ENCODE data around the gene AK9. TPM values are rescaled to one million over a fixed set of nuclear protein-coding genes. Genes with fewer than 3 reads are reported as not detected.

AK9 gene
- total RNA-seq, 2 donors from 2014 or later = 5.3 TPM

DNA sequence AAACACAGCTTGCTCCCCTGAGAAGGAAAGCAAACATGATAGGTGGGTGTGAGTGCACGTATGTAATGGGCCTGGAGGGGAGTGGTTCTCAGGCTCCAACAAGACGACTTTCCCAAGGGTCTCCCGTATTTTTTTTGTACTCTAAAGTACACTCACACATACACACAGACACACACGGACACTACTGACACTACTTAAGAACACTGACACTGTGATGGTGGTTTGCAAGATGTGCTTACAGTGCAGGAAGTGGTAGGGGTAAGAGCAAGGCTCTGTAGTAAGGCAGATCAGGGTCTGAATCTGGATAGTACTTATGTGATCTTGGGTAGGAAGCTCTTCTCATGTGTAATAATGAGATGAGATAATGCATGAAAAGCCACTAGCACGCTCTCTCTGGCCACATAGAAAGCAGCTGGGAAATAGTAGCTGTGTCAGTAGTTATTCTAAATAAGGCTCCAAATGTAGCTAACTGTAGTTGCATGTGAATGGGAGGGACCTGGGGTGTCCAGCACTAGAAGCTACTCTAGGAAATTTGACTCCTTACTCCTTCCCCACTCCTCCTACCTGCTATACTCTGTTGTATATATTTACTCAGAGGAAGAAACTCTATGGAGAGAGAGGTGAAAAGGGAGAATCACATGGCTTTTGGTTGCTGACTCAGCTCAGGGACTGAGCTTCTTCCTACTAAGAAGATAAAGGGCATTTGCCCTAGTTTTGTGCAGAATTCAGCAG lies 199.6 kb downstream of the AK9 start:
- H3K27me3 Mint-ChIP-seq = no peaks in the 10 kb centered on the region
- DNase-seq = no peak
- peak; percentile 93 for ATAC-seq
- H3K36me3 Mint-ChIP-seq (ENCODE audit: low read depth) = no peaks in the 10 kb centered on the region
- peaks cover 19% of the 10 kb centered on the region for H3K4me1 Mint-ChIP-seq
- H3K4me3 Mint-ChIP-seq = peak overlapping the region; percentile 75
- H3K9me3 ChIP-seq (ENCODE audit: control insufficient read depth, low read length, poor library complexity, severe bottlenecking) = no peaks in the 10 kb centered on the region
- peak overlapping the region; percentile 76 for H3K27ac Mint-ChIP-seq

DNA sequence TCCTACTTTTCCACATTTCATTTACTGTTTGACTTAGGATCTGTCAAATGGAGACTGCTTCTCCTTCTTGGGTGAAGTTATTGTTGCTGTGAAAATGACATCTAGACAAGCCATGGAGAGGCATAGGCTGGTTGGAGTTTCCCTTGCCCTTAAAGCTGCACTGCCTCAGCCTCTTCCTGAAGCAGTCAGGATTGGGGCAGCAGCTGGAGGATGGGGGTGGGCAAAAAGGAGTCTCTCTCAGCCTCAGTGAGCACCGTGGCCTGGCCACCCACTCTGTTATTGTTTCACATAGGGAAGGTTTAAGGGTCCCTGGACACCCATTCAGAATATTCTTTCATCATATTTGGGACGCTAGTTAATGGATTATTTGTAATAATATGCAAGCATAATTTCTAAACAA lies 200.3 kb downstream of the AK9 start:
- Mint-ChIP-seq H3K4me3 (no peak overlapping the region), H3K4me1 (peaks cover 17% of the 10 kb centered on the region), H3K36me3 (ENCODE audit: low read depth) (no peaks in the 10 kb centered on the region), H3K27me3 (no peaks in the 10 kb centered on the region), H3K27ac (peak overlapping the region; percentile 76)
- H3K9me3 ChIP-seq (ENCODE audit: control insufficient read depth, low read length, poor library complexity, severe bottlenecking) = no peaks in the 10 kb centered on the region
- ATAC-seq = peak; percentile 55
- no peak for DNase-seq

GRCh38 chr6:109488001-109488400 lies 203.0 kb downstream of the AK9 start:
- no peaks in the 10 kb centered on the region for H3K27me3 Mint-ChIP-seq
- H3K4me3 Mint-ChIP-seq = no peak overlapping the region
- no peak for DNase-seq
- H3K36me3 Mint-ChIP-seq (ENCODE audit: low read depth) = no peaks in the 10 kb centered on the region
- ATAC-seq = no peak
- H3K4me1 Mint-ChIP-seq = peaks cover 25% of the 10 kb centered on the region
- no peak overlapping the region for H3K27ac Mint-ChIP-seq
- H3K9me3 ChIP-seq (ENCODE audit: control insufficient read depth, low read length, poor library complexity, severe bottlenecking) = no peaks in the 10 kb centered on the region

GRCh38 chr6:109486068-109486467 lies 204.9 kb downstream of the AK9 start:
- ATAC-seq = no peak
- Mint-ChIP-seq H3K36me3 (ENCODE audit: low read depth) (peaks cover 4% of the 10 kb centered on the region), H3K4me1 (peaks cover 28% of the 10 kb centered on the region), H3K27me3 (no peaks in the 10 kb centered on the region), H3K27ac (peak overlapping the region; percentile 92), H3K4me3 (no peak overlapping the region)
- DNase-seq = no peak
- no peaks in the 10 kb centered on the region for H3K9me3 ChIP-seq (ENCODE audit: control insufficient read depth, low read length, poor library complexity, severe bottlenecking)

DNA sequence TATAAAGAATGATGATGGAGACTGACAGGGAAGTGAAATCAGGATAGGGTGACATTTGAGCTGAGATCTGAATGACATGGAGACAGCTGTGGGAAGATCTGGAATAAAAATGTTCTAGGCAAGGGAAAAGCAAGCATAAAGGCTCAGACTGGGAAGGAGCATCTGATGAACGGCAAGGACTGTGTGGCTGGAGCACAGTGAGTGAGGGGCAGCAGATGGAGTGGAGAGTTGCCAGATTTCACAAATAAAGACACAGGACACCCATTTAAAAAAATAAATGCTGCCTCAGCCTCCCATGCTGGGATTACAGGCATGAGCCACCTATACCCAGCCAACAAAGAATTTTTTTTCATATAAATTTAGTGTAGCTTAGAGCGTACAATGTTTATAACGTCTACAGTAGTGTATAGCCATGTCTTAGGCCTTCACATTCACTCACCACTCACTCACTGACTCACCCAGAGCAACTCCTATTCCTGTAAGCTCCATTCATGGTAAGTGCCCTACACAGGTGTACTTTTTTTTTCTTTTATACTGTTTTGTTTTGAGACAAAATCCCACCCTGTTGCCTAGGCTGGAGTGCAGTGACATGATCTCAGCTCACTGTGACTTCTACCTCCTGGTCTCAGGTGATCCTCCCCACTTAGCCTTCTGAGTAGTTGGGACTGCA lies 205.6 kb downstream of the AK9 start:
- Mint-ChIP-seq H3K36me3 (ENCODE audit: low read depth) (peaks cover 5% of the 10 kb centered on the region), H3K27me3 (no peaks in the 10 kb centered on the region), H3K4me3 (no peak overlapping the region), H3K4me1 (peaks cover 29% of the 10 kb centered on the region), H3K27ac (peak overlapping the region; percentile 92)
- no peak for ATAC-seq
- no peaks in the 10 kb centered on the region for H3K9me3 ChIP-seq (ENCODE audit: control insufficient read depth, low read length, poor library complexity, severe bottlenecking)
- no peak for DNase-seq

GRCh38 chr6:109484122-109484521 lies 206.9 kb downstream of the AK9 start:
- Mint-ChIP-seq H3K27me3 (no peaks in the 10 kb centered on the region), H3K36me3 (ENCODE audit: low read depth) (peaks cover 5% of the 10 kb centered on the region), H3K4me1 (peaks cover 38% of the 10 kb centered on the region), H3K27ac (peak overlapping the region; percentile 92), H3K4me3 (peak overlapping the region; percentile 85)
- no peak for DNase-seq
- no peaks in the 10 kb centered on the region for H3K9me3 ChIP-seq (ENCODE audit: control insufficient read depth, low read length, poor library complexity, severe bottlenecking)
- ATAC-seq = no peak

GRCh38 chr6:109483735-109484057 lies 207.3 kb downstream of the AK9 start:
- peak overlapping the region; percentile 85 for H3K4me3 Mint-ChIP-seq
- no peak for DNase-seq
- peak overlapping the region; percentile 92 for H3K27ac Mint-ChIP-seq
- peak; percentile 30 for ATAC-seq
- peaks cover 42% of the 10 kb centered on the region for H3K4me1 Mint-ChIP-seq
- peaks cover 8% of the 10 kb centered on the region for H3K36me3 Mint-ChIP-seq (ENCODE audit: low read depth)
- H3K9me3 ChIP-seq (ENCODE audit: control insufficient read depth, low read length, poor library complexity, severe bottlenecking) = no peaks in the 10 kb centered on the region
- H3K27me3 Mint-ChIP-seq = no peaks in the 10 kb centered on the region

- Mint-ChIP-seq H3K27ac (peak within 1 kb of the TSS; percentile 99), H3K27me3 (no peaks in the 10 kb centered on the region), H3K4me3 (peak within 1 kb of the TSS; percentile 97), H3K36me3 (ENCODE audit: low read depth) (peaks cover 9% of the 10 kb centered on the region), H3K4me1 (peaks cover 46% of the 10 kb centered on the region)
- no peaks in the 10 kb centered on the region for H3K9me3 ChIP-seq (ENCODE audit: control insufficient read depth, low read length, poor library complexity, severe bottlenecking)
- DNase-seq (peak; percentile 88 to 92 (median 88)), ATAC-seq (peak; percentile 88)
Observed at GRCh38 chr6:109482905-109483734, 207.9 kb downstream of the AK9 start, which contains the start of gene ZBTB24. Gene ZBTB24, minus strand, starts transcription at chr6:109483219. Its CDS starts 1,193 bp downstream, at chr6:109482026.

- H3K4me3 Mint-ChIP-seq = peak overlapping the region; percentile 97
- no peaks in the 10 kb centered on the region for H3K27me3 Mint-ChIP-seq
- H3K4me1 Mint-ChIP-seq = peaks cover 60% of the 10 kb centered on the region
- H3K27ac Mint-ChIP-seq = peak overlapping the region; percentile 99
- no peaks in the 10 kb centered on the region for H3K9me3 ChIP-seq (ENCODE audit: control insufficient read depth, low read length, poor library complexity, severe bottlenecking)
- ATAC-seq (no peak), DNase-seq (no peak)
- peaks cover 9% of the 10 kb centered on the region for H3K36me3 Mint-ChIP-seq (ENCODE audit: low read depth)
Observed at GRCh38 chr6:109480993-109481480, 210.0 kb downstream of the AK9 start.

DNA sequence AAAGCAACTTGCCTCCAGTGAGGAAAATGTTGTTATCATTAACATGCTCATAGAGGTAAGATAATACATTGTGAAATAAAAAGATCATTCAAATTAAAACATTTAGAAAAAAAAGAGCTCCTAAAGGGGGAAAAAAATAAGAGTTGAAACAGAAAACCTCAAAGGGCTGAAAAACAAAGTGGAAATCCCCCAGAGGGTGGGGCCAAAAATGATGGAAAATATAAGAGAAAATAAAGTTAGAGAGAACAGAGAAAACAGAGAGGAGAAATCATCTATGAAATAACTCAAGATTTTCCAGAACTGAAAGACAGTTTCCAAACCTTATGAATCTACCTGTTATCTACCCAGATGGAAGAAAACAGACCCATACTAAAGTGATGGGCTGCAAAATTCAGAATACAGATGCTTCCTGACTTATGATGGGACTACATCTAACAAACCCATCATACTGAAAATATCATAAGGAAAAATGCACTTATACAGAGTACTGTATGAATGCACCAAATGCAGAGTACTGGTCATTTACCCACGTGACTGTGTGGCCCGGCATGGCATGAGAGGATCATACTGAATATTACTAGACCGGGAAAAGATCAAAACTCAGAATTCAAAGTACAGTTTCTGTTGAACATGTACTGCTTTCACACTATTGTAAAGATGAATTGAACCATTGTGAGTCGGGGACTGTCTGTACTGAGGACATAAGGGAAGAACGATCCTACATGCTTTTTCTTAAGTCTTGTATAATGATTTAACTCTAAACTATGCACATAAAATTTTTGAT lies 212.0 kb downstream of the AK9 start:
- peak overlapping the region; percentile 99 for H3K27ac Mint-ChIP-seq
- no peaks in the 10 kb centered on the region for H3K9me3 ChIP-seq (ENCODE audit: control insufficient read depth, low read length, poor library complexity, severe bottlenecking)
- H3K27me3 Mint-ChIP-seq = no peaks in the 10 kb centered on the region
- DNase-seq (no peak), ATAC-seq (no peak)
- peaks cover 64% of the 10 kb centered on the region for H3K4me1 Mint-ChIP-seq
- H3K36me3 Mint-ChIP-seq (ENCODE audit: low read depth) = peaks cover 9% of the 10 kb centered on the region
- H3K4me3 Mint-ChIP-seq = peak overlapping the region; percentile 97

GRCh38 chr6:109478222-109478805 lies 212.7 kb downstream of the AK9 start:
- Mint-ChIP-seq H3K27ac (peak overlapping the region; percentile 99), H3K27me3 (no peaks in the 10 kb centered on the region), H3K36me3 (ENCODE audit: low read depth) (peaks cover 12% of the 10 kb centered on the region), H3K4me1 (peaks cover 64% of the 10 kb centered on the region), H3K4me3 (peak overlapping the region; percentile 97)
- no peaks in the 10 kb centered on the region for H3K9me3 ChIP-seq (ENCODE audit: control insufficient read depth, low read length, poor library complexity, severe bottlenecking)
- no peak for DNase-seq
- ATAC-seq = no peak

GRCh38 chr6:109477725-109478124 lies 213.3 kb downstream of the AK9 start:
- Mint-ChIP-seq H3K27me3 (no peaks in the 10 kb centered on the region), H3K36me3 (ENCODE audit: low read depth) (peaks cover 18% of the 10 kb centered on the region), H3K4me3 (peak overlapping the region; percentile 97), H3K4me1 (peaks cover 70% of the 10 kb centered on the region), H3K27ac (peak overlapping the region; percentile 99)
- DNase-seq = no peak
- no peaks in the 10 kb centered on the region for H3K9me3 ChIP-seq (ENCODE audit: control insufficient read depth, low read length, poor library complexity, severe bottlenecking)
- no peak for ATAC-seq

All from T-helper 17 cell (primary cell).